ENCODE data around the gene TRDMT1.

TRDMT1 gene, protein sequence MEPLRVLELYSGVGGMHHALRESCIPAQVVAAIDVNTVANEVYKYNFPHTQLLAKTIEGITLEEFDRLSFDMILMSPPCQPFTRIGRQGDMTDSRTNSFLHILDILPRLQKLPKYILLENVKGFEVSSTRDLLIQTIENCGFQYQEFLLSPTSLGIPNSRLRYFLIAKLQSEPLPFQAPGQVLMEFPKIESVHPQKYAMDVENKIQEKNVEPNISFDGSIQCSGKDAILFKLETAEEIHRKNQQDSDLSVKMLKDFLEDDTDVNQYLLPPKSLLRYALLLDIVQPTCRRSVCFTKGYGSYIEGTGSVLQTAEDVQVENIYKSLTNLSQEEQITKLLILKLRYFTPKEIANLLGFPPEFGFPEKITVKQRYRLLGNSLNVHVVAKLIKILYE

DNA sequence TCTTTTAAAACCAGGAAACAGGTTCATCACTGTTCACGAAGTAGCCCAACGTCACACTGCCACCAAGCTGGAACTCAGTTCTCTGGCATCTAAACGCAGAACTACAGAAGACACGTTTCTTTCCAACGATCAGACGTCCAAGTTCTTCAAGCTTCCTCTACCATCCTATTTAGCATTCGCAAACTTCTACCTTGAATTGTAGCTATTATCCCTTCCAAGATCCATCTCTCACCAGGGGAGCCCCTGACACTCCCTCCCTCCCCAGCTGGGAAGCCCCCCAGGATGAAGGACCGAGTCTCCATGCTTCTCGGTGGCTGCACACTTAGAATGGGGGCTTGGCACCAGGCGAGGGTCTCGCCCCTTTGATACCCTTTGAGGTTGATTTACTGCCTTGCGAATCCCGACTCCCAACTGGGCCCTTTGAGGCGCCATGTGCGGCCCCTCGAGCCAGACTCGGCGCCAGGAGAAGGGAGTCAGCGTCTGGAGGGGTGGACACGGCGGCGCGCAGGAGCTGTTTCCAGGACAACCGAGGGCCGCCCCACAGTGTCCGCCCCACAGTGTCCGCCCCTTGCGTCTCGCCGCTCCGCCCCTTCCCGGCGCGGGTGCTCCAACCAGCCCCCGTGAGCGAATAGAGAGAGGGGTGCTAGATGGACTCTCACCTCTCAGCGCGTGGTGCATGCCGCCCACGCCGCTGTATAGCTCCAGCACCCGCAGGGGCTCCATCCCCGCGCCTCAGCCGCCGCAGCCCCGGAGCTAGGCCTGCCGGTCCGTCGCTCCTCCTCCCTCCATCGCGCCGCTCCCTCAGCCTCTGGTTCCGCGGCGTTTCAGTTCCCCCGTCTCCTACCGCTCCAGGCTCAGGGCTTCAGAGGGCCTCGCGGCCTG, at the start of gene TRDMT1:
Gene TRDMT1 (minus strand): TSS at position 761 of the 882 bp plus-strand sequence. CDS start 38 bp downstream, at position 723.
- peak; percentile 28 for DNase-seq

DNA sequence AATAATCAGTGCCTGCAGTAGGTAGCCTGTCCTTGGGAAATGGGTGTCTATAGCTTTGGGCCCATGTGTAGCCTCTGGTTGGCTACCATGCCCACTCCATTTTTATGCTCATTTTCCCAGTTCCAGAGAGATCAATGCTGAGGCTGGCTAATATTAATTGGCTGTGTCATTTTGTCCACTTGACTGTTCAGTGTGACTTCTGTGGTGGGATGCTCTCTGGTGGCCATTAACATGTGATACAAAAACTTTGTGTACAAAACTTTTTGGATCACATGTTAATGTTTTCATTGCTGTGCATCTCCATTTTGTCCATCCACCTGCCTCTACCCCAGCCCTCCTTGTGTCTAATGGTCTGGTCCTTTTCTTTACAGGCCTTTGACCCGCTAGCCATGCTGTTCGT, 49.3 kb upstream of the TRDMT1 start:
- DNase-seq = no peak

DNA sequence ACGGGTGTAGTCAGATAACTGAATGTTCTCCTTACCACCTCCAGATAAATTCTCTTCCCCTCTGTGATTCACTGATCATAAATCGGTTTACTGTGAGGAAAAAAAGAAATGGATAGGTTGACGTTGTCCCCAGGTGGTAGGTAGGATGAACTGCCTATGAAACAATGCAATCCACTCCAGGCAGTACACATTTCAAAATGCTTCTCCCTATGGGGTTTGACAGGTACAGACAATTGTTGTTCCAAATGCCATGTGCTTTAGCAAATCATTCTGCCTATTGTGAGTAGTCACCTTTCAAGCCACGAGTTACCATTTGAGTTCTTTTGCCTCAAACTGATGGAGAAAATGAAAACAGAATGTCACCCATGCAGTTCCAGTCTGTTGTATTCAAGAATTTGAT, 48.3 kb upstream of the TRDMT1 start:
- no peak for DNase-seq

DNA sequence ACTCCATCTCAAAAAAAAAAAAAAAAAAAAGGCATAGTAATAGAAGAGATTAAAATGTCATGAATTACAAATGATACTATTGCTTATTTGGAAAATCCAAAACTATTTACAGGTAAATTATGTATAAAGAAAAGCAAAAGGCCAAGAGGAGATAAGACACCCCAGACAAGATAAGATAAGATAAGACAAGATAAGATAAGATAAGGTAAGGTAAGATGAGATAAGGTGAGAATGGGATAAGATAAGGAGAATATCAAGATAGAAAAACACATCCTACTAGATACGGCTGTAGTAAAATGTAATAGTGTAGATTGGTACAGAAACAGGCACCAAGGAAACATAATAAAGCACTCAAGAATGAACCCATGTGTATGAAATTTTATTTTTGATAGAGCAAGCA, 47.5 kb upstream of the TRDMT1 start:
- DNase-seq = no peak

DNA sequence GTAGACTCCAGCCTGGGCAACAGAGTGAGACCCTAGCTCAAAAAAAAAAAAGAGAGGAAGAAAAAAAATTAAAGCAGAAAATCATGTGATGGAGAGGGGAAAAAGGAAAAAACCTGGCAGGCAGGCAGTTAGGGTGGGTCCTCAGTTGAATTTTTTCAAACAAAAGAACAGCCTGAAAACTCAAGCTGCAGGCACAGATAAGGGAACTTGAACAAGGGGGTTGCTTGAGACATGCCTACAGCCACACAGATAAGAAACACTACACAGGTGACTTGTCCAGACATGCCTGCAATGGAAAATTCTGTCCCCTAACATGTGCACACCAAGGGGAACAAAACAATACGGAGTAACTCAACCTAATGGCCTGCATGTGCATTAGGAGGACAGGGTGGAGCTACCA, 45.7 kb upstream of the TRDMT1 start:
- DNase-seq = no peak

DNA sequence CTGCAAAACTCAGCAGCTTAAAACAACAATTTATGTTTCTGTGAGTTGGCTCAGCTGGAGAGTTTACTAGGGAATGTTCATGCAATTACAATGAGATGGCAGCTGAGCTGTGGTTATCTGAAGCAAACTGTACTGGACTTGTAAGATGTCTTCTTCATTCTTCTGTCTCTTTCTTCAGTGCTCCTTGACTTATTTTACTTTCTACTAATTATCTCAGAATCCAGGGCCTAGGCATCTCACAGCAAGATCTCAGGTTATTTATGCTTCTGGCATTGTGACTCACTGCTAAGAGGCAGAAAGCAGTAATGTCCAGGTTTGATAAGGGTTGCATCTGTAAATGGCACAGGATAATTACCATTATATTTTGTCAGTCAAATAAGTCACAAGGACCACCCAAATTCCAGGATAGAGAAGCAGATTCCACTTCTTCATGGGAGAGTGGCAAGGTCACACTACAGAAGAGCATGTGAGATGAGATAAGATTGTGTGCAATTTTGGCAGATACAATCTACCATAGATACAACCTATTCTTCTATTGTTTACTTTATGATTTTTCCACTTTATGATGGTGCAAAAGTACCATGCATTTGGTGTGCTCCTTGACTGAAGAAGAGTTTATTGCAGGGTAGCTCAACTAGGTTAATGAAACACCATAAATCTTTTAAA, 43.4 kb upstream of the TRDMT1 start:
- no peak for DNase-seq

DNA sequence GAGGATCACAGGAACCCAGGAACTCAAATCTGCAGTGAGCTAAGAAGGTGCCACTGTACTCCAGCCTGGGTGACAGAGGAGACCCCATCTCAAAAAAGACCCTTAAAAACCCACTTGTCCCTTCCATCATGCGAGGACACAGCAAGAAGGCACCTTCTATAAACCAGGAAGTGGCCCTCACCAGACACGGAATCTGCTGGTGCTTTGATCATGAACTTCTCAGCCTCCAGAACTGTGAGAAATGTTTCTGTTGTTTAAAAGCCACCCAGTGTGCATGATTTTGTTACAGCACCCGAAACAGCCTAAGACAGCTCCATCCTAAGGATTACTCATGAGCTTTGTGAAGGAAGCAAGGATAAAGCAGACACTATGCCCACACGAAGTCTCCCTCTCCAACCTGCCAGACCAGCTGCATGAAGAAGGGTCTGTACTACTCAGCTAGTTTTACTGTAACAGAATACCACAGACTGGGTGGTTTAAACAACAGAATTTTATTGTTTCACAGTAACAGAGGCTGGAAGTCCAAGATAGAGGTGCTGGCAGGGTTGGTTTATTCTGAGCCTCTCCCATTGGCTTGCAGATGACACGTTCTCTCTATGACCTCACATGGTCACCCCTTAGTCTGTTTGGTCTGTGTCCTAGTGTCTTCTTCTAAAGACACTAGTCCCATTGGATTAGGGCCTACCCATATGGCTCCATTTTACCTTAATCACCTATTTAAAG, 40.3 kb upstream of the TRDMT1 start:
- DNase-seq = no peak

DNA sequence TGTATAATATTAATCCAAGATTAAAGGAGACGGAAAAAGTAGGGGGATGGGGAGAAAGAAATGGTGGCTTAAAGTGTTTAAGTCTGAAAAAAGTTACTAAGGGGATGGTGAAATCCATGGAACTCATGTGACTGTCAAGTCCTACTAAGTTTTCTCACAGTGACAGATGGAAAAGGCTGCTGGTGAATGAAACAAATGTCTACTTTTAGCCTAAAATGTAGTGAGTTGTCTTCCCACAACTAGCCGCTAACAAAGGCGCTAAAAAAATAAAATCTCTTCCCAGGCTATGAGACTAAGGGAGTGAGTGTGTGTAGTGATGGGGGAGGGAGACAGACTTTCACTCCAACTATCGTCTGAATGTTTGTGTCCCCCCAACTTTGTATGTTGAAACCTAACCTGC, 39.1 kb upstream of the TRDMT1 start:
- no peak for DNase-seq

DNA sequence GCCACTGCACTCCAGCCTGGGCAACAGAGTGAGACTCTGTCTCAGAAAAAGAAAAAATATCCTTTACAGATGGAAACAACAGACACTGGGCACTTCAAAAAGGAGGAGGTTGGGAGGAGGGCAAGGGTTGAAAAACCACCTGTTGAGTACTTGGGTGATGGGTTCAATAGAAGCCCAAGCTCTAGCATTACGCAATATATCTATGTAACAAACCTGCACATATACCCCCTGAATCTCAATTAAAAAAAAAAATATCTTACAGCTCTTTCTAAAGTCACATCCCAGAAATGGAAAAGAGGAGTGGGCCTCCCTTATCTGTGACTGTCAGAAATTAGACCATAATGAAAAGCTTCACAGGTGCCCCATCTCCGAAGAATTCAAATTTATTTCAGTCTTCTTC, 38.6 kb upstream of the TRDMT1 start:
- no peak for DNase-seq

DNA sequence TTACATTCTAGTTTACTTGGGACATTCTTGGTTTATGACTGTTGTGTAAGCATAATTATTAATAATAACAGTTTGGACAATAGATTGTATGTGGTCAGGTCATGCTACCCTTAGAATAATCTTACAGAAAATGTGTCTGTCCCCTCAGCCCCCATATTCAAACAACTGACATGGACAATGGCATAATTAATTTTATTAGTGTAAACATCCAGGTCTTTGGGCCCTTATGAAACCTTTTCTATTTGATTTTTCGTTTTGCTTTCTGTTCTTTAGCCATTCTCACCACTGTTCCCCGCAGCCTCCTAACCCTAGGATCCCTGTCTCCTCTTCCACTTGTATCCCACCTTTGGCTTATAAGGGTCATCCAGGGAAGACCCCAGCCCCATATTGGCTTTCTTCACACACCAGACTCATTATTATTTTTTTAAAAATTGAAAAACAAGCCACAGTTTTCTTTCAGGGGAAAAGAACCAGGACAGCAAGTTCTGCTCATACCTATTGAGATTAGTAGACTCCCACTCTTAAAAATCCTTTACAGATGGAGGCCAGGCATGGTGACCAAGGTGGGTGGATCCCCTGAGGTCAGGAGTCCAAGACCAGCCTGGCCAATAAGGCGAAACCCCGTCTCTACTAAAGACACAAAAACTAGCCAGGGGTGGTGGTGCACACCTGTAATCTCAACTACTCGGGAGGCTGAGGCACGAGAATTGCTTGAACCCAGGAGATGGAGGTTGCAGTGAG, 38.0 kb upstream of the TRDMT1 start:
- DNase-seq = no peak

DNA sequence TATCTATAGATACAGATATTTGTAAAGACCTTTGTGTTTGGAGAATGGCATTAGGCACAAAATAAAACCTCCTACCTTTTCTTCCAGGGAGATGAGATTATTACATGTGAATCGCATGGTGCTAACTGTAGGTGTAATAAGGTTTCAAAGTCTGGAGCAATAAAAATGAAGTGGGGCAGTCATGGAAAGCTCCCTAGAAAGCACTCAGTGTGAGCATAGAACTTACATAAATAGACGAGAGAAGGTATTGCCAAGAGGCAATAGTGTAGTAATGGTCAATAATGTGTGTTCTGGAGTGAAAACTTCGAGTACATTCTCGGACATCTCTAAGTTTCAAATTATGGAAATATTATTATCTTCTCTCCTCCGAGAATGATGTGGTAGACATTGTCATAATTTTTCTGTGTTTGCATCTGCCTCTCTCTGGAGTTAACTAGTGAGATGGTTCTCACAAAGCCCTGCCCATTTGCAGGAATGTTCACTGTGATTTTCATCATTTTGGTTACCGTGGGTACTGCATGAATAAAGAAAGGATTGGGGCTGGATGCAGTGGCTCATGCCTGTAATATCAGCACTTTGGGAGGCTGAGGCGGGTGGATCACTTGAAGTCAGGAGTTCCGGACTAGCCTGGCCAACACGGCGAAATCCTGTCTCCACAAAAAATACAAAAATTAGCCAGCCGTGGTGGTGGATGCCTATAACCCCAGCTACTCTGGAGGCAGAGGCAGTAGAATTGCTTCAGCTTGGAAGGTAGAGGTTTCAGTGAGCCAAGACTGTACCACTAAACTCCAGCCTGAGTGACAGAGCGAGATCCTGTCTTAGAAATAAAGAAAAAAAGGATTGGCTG, 37.2 kb upstream of the TRDMT1 start:
- DNase-seq = no peak

DNA sequence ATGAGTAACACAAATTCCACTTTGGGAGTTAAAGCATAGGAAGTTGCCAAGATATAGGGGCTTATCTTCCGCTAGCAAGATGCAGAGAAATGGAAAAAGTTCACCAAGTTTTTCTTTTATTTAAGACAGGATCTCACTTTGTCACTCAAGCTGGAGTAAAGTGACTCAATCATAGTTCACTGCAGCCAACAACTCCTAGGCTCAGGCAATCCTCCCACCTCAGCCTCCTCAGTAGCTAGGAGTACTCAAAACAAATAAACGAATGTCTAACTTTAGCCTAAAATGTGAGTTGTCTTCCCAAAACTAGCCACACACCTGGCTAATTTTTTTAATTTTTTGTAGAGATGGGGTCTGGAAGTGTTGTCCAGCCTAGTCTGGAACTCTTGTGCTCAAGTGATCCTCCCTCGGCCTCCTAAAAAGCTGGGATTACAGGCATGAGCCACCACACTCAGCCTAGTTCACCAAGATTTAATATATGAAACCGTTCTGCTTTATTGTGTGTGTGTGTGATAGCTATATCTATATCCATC, 36.5 kb upstream of the TRDMT1 start:
- no peak for DNase-seq

DNA sequence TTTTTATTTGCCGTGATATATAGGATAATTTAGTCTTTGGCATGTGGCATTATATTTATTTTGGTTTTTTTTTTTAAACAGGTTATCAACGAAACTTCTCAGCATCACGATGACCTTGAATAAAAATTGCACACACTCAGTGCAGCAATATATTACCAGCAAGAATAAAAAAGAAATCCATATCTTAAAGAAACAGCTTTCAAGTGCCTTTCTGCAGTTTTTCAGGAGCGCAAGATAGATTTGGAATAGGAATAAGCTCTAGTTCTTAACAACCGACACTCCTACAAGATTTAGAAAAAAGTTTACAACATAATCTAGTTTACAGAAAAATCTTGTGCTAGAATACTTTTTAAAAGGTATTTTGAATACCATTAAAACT, 35.7 kb upstream of the TRDMT1 start:
- no peak for DNase-seq

DNA sequence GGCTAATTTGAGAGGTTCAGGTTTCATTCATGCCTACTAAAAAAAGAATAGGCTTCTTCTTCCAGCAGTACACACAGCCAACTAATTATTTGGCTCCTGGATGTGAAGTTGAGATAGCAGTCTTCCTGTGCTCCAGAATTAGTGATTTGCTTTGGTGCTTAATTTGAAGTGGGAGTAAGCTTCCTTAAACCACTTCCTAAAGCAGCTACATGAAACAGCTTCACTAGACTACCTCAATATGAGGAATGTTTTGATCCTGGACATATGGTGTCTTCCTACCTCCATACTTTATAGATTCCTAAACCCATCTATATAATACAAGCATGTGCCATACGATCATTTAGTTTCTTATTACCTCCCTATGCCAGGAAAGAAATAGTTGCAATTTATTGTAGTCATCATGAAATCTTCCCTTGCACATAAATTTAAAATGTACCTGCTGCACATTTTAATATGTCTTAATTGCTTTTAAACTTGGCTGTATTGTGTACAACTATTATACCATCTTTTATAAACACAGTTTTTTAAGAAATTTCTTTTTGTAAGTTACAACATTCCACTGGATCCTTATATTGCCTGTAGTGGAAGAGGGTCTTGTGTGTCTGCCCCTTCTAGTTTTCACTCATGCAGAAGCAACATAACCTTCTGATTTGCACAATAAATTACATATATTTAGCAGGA, 35.1 kb upstream of the TRDMT1 start:
- DNase-seq = no peak

DNA sequence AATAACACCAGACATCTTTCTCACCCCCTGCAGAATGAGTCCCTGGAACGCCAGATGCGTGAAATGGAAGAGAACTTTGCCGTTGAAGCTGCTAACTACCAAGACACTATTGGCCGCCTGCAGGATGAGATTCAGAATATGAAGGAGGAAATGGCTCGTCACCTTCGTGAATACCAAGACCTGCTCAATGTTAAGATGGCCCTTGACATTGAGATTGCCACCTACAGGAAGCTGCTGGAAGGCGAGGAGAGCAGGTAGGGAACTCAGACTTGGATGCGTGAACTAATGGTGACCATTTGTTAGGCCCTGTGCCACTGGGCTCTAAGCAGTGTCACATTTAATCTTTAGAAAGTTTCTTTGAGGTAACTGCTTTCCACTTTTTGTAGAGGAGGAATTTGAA, 33.7 kb upstream of the TRDMT1 start:
- no peak for DNase-seq

DNA sequence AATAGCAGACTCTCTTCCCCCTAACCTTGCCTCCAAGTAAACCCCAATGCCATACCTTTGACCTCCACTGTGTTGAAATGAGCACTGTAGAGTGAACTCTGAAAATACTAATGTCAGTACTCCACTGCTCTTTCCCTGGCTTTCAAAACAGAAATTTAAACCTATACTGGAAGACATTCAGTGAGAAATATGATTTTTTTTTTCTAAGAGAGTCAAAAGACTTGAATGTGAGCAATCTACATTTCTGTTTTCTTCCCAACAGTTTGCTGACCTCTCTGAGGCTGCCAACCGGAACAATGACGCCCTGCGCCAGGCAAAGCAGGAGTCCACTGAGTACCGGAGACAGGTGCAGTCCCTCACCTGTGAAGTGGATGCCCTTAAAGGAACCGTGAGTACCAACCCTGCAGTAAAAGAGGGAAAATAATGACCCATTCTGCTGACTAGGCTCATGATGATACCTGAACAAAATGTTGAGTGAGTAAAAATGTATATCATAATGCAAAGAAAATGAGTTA, 33.0 kb upstream of the TRDMT1 start:
- no peak for DNase-seq

DNA sequence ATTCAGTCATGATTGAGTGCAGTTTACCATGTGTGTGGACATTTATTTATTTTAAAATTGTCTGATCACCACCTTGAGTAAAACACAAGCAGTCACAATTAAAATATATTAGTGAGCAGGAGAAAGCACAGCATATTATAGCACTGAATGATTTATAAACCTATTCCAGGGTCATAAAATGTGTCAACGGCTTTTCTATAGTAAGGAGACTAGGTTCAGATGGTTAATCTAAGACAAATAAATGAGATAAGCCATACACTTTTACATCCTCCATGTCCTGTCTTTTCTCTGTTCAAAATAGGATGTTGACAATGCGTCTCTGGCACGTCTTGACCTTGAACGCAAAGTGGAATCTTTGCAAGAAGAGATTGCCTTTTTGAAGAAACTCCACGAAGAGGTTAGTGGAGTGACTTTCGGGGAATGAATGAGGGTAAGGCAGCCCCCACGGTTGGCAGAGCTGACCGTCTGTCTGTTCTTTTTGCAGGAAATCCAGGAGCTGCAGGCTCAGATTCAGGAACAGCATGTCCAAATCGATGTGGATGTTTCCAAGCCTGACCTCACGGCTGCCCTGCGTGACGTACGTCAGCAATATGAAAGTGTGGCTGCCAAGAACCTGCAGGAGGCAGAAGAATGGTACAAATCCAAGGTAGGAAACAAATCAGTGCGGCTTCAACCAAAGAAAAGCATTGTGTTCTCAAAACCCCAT, 32.0 kb upstream of the TRDMT1 start:
- DNase-seq = no peak

DNA sequence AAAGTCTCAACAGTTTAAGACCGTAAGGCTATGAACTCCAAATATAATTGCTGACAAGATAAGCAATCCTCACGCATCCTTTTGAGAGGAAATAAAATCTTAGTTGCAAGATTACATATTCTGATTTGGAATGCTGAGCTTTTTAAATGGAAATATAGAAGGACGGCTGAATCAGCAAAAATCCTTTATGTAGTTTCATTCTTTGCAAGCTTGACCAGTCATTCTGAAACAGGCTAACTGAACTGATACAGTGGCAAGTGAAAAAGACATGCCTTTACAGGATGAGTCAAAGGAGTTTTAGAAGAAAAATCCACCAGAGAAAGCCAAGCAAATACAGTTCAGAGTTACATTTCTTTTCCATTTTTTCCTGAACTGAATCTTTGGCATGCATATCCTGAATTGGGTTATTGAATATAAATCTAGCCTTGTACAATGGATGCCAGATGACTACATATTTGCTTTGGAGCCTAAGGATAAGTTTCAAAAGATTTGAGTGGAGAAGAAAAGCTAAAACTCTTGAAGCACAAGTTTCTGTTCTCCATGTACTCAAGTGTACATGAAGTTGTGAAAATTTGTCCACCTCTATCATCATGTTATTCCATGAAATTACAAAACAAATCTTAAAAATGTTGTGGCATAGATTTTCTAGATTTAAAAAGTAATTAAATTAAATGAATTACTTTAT, 30.9 kb upstream of the TRDMT1 start:
- no peak for DNase-seq

DNA sequence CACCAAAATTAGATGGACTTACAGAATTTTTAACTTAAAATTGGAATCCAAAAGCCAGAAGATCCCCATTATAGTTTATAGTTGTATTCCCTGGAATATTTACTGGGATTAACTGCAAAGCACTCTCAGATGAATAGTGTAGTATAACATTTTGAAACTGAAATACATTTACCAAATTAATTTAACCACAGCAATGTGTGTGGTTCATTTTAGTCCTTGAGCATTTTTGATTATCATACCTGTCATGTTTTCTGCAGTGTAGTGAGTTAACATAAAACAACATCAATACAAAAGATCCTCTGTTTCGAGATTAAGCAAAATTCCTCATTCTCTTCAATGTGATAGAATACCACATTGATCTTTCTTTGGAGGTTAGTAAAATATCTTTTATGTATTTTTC, 30.3 kb upstream of the TRDMT1 start:
- DNase-seq = no peak

Data from NCI-H2227 treated with DMSO at 0.1 percent for 48 hours (cell line).